Spleen (tissue), 13 donors: ENCODE measurements around the gene PLEKHA3. TPM values are rescaled to one million over a fixed set of nuclear protein-coding genes. Genes with fewer than 3 reads are reported as not detected.
A peak's percentile ranks its signal among the peaks of the same experiment; 100 is the strongest.

Experiments used
- DNase-seq: peaks from one replicate; pipeline ENCODE4 v3.0.0-alpha.2; 2020
- H3K27ac ChIP-seq, 8 donors: fragments of 200-600 bp; sonication (generic) in 7 of 8; 1 replicate in 4 of 8; 2 replicates in 4 of 8; pipeline versions ENCODE4 v1.5.0 to v1.8.0; 2016 to 2021; ENCODE audit warnings: inconsistent platforms in 4 of 8, mild to moderate bottlenecking in 4 of 8, moderate library complexity in 1 of 8
- H3K27me3 ChIP-seq, 7 donors: fragments of 200-600 bp; sonication (generic) in 6 of 7; replicated peaks in 1 of 7; 1 replicate in 4 of 7; 2 replicates in 3 of 7; pipeline versions ENCODE4 v1.5.0 to v1.8.0; 2016 to 2021; ENCODE audit warnings: inconsistent platforms in 3 of 7, mild to moderate bottlenecking in 1 of 7
- H3K36me3 ChIP-seq, 6 donors: fragments of 200-600 bp; sonication (generic) in 5 of 6; 1 replicate in 4 of 6; 2 replicates in 2 of 6; pipeline versions ENCODE4 v1.5.0 to v1.8.0; 2016 to 2021; ENCODE audit warnings: inconsistent platforms in 2 of 6
- H3K4me1 ChIP-seq, 6 donors: fragments of 200-600 bp; sonication (generic) in 5 of 6; 1 replicate in 3 of 6; 2 replicates in 3 of 6; pipeline versions ENCODE4 v1.5.0 to v1.8.0; 2016 to 2021; ENCODE audit warnings: inconsistent platforms in 3 of 6
- H3K4me3 ChIP-seq, 8 donors: fragments of 200-600 bp; sonication (generic) in 7 of 8; 1 replicate in 4 of 8; 2 replicates in 4 of 8; pipeline versions ENCODE4 v1.5.0 to v1.8.0; 2016 to 2021; ENCODE audit warnings: inconsistent platforms in 4 of 8, mild to moderate bottlenecking in 4 of 8, moderate library complexity in 2 of 8
- H3K9me3 ChIP-seq, 8 donors: fragments of 200-600 bp; sonication (generic) in 7 of 8; 1 replicate in 4 of 8; 2 replicates in 4 of 8; pipeline versions ENCODE4 v1.5.0 to v1.8.0; 2016 to 2021; ENCODE audit warnings: inconsistent platforms in 4 of 8
- POLR2A ChIP-seq, 3 donors: fragments of 450-650 bp; IDR thresholded peaks; one replicate each; pipeline ENCODE4 v1.5.1; 2017; ENCODE audit warnings: antibody characterized with exemption in 3 of 3, mild to moderate bottlenecking in 1 of 3
- POLR2AphosphoS5 ChIP-seq, 3 donors: sonication (generic); formaldehyde crosslinking; IDR thresholded peaks; one replicate each; pipeline ENCODE4 v1.5.1; 2017; ENCODE audit warnings: antibody characterized with exemption in 3 of 3
- WGBS, 5 donors: extraction: QIAGEN DNeasy Blood & Tissue Kit in 3 of 5; methylation state at CpG; one replicate each; pipeline versions ENCODE4 v1.1.5 to v1.1.7; 2013 to 2018; 5-methylcytosine and 5-hydroxymethylcytosine counted together
- intact Hi-C: fragments of 100-400 bp; cut with DNase I; formaldehyde crosslinking; loops from one replicate; pipeline ENCODE4 v1.15.0; 2023; ENCODE audit warnings: low total_unique reads
- long read RNA-seq, 2 donors: transcript quantifications; one replicate each; lab custom pipeline, GENCODE V29; 2026
- polyA plus RNA-seq, 3 donors: library from polyadenylated mRNA; stranded (reverse); fragments of 200-250 nt; gene quantifications; one replicate each; pipeline ENCODE4 v1.2.1, GENCODE V29; 2013
- total RNA-seq, 7 donors: library from RNA; depleted of rRNA in 3 of 7; stranded (reverse); fragments of >200 nt in 3 of 7; fragmentation: NEBNext Ultra II Directional in 4 of 7; extraction: Animal tissue kit (Norgen Biotek cat#: 25700) in 4 of 7; gene quantifications; one replicate each; pipeline versions ENCODE4 v1.1.0 to v1.2.1, GENCODE V29; 2016 to 2021
- TF ChIP-seq, protein P1 (sequence below), 11 experiments: fragments of 200-600 bp in 7 of 11; fragments of 450-650 bp in 4 of 11; sonication (generic) in 4 of 11; IDR thresholded peaks in 8 of 11; conservative IDR thresholded peaks in 3 of 11; 1 replicate in 7 of 11; 2 replicates in 4 of 11; pipeline versions ENCODE4 v1.4.0 to v1.8.0; 2016 to 2021; ENCODE audit warnings: antibody characterized with exemption in 11 of 11, inconsistent platforms in 4 of 11, mild to moderate bottlenecking in 1 of 11
- donor health status: healthy with polysubstance abuse.
- donor health status: DM: no; HTN: no; CAD: no; lungs with moderate emphysema.
- donor health status: DM: no; HTN: no; CAD: no.
- donor health status: Bipolar disorder and iron deficiency.
- donor health status: healthy.
- donor health status: DM: no; HTN: no; CAD: no.
- donor health status: DM: yes; HTN: yes; CAD: no.

Gene PLEKHA3
- 10 to 100 TPM; 16.0 to 36.9 (median 24.8) TPM for total RNA-seq
- polyA plus RNA-seq, result 1 to 10 TPM; 2.0 to 3.8 (median 2.3) TPM
- long read RNA-seq, donor 1, full-length matches to known transcripts, result 1 of 1 reads
- long read RNA-seq, donor 1, partial matches to known transcripts, result 0 of 1 reads
- long read RNA-seq, donor 1, other reads (novel, unspliced or antisense), result 0 of 1 reads
- long read RNA-seq, donor 2, full-length matches to known transcripts, result 2 of 2 reads
- long read RNA-seq, donor 2, partial matches to known transcripts, result 0 of 2 reads
- long read RNA-seq, donor 2, other reads (novel, unspliced or antisense), result 0 of 2 reads

DNA sequence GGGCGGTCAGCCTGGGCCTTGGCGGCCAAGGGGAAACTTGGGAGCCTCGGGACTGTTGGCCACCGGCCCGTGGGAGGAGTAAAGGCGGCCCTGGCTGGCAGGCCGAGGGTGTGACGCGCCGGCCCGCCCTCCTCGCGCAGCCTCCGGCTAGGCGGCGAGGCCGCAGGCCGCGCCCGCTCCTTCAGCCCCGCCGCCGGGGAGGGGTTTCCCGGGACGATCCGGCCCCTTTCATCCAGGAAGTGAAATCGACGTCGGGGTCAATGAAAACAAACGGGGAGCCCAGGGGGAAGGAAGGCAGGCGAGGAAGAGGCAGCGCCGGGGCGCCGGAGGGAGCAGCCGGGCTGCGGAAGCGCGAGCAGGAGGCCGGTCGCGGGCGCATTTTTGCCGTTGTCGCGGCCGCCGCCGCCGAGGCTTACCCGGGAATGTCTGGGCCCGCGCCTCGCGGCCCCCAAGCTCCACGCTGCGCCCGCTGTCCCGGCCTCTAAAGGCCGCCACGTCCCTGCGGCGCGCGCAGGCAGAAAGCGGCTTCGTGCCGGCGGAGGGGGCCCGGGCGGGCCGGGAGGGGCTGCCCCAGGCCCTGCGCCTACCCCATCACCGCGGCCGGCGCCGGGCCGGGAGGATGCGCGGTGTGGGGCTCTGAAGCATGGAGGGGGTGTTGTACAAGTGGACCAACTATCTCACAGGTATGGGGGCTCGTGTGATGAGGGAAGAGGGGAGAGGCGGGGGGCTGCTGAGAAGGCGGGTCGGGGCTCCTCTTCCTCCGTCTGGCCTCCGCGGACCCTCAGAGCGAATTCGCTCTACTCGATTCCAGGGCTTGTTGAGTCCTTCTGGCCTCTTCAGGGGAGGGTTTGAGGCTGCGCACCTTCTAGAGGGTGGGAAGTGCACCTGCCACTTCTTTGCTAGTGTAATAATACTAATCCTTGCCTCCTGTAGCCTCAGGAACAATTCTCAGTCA, at the start of gene PLEKHA3:
Gene PLEKHA3 (plus strand): TSS at position 231 of the 955 bp plus-strand sequence. CDS start 413 bp downstream, at position 644.
- Histone ChIP-seq H3K27me3 (no peaks in the 10 kb centered on the region), H3K4me3 (peak within 1 kb of the TSS; percentile 63 to 86 (median 78)), H3K27ac (peak within 1 kb of the TSS; percentile 92 to 98 (median 96)), H3K4me1 (peaks cover 31 to 73% (median 58%) of the 10 kb centered on the region in 6 donors), H3K9me3 (no peaks in the 10 kb centered on the region), H3K36me3 (peaks cover 0 to under 1% (median 0%) of the 10 kb centered on the region in 6 donors)
- peak; percentile 98 for DNase-seq
- TF ChIP-seq POLR2A (IDR thresholded peaks at IDR 0.05) (peak in 1 of 3 donors; percentile 80), POLR2AphosphoS5 (IDR thresholded peaks at IDR 0.05) (peak; percentile 90 to 93 (median 91))
- TF ChIP-seq, protein P1, sequence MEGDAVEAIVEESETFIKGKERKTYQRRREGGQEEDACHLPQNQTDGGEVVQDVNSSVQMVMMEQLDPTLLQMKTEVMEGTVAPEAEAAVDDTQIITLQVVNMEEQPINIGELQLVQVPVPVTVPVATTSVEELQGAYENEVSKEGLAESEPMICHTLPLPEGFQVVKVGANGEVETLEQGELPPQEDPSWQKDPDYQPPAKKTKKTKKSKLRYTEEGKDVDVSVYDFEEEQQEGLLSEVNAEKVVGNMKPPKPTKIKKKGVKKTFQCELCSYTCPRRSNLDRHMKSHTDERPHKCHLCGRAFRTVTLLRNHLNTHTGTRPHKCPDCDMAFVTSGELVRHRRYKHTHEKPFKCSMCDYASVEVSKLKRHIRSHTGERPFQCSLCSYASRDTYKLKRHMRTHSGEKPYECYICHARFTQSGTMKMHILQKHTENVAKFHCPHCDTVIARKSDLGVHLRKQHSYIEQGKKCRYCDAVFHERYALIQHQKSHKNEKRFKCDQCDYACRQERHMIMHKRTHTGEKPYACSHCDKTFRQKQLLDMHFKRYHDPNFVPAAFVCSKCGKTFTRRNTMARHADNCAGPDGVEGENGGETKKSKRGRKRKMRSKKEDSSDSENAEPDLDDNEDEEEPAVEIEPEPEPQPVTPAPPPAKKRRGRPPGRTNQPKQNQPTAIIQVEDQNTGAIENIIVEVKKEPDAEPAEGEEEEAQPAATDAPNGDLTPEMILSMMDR (IDR thresholded peaks at IDR 0.05 in 8 of 11, conservative IDR thresholded peaks at IDR 0.05 in 3 of 11), result peak in 3 of 11 experiments; percentile 20 to 54 (median 40)
- 0 to 1% (median 0%) methylated on average over 40 to 92 of the region's 92 CpGs for whole genome bisulfite sequencing, 5 donors
- intact Hi-C loops, result no loop called here

DNA sequence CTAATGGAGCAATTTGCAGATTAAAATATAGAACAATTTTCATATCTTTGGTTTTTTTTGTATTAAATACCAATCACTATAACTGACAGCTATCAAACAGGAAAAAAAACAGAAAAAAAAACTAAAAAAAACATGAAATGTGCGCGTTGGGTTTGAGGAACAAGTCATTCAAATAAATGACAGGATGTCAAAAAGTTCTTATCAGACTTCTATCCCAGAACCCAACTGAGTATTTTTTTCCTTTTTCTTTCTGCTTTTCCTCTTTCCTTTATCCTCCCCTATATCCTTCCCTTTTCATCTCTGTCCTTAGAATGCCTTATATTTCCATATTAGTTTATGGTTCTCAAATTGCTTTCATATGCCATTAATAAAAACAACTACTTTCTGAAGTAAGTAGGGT, 43.6 kb upstream of the PLEKHA3 start:
- peaks cover 0 to 100% (median 77%) of the 10 kb centered on the region in 6 donors for H3K36me3 ChIP-seq
- intact Hi-C loops, result no loop called here
- H3K4me3 ChIP-seq, result no peak overlapping the region
- TF ChIP-seq, protein P1 (IDR thresholded peaks at IDR 0.05 in 8 of 11, conservative IDR thresholded peaks at IDR 0.05 in 3 of 11), result no peak
- TF ChIP-seq POLR2A (IDR thresholded peaks at IDR 0.05) (no peak), POLR2AphosphoS5 (IDR thresholded peaks at IDR 0.05) (no peak)
- H3K9me3 ChIP-seq, result no peaks in the 10 kb centered on the region
- DNase-seq, result no peak
- peaks cover 0 to 3% (median 0%) of the 10 kb centered on the region in 6 donors for H3K4me1 ChIP-seq
- WGBS, 5 donors, result 80 to 91% (median 85%) methylated on average over 2 of the region's 2 CpGs
- no peak overlapping the region for H3K27ac ChIP-seq
- H3K27me3 ChIP-seq, result no peaks in the 10 kb centered on the region

DNA sequence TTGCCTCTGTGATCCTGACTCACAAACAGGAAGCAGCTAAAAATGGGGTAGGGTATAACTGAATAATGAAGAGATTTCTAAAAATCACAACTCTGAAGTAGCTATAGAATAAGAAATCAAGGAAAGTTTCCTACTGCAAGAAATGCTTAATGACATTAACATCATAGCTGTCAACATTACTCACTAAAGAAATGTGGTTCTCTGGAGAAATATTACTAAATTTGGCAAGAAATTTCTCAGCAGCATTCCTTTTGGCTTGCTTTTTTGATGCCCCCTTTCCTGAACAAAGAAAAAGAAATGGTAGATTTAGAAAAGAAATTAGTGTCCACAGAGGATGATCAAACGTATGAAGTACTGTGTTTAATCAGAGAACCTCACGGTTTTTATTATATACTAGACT, 38.8 kb upstream of the PLEKHA3 start:
- Histone ChIP-seq H3K27ac (no peak overlapping the region), H3K9me3 (no peaks in the 10 kb centered on the region), H3K27me3 (no peaks in the 10 kb centered on the region), H3K4me1 (peaks cover 0 to 4% (median 0%) of the 10 kb centered on the region in 6 donors), H3K36me3 (peaks cover 0 to 100% (median 75%) of the 10 kb centered on the region in 6 donors), H3K4me3 (no peak overlapping the region)
- intact Hi-C loops, result no loop called here
- DNase-seq, result no peak
- WGBS, 5 donors, result 95 to 99% (median 97%) methylated on average over 2 of the region's 2 CpGs
- no peak for TF ChIP-seq POLR2A (IDR thresholded peaks at IDR 0.05)
- TF ChIP-seq, protein P1 (IDR thresholded peaks at IDR 0.05 in 8 of 11, conservative IDR thresholded peaks at IDR 0.05 in 3 of 11), result no peak
- no peak for TF ChIP-seq POLR2AphosphoS5 (IDR thresholded peaks at IDR 0.05)
